HL-60 (cell line): Measurements from ENCODE around the gene NPR3.

ENCODE experiments used
- DNase-seq, 2 experiments: peaks; one replicate each; pipeline ENCODE4 v3.0.0-alpha.2; 2010 to 2020; ENCODE audit warnings: low read depth in 1 of 2, low spot score in 1 of 2
- H3K27ac ChIP-seq: fragments of 250-450 bp; sonication (Bioruptor Pico); replicated peaks from 2 replicates; pipeline ENCODE4 v1.5.1; 2020; ENCODE audit warnings: mild to moderate bottlenecking, moderate library complexity
- H3K27me3 ChIP-seq: fragments of 250-450 bp; sonication (Bioruptor Pico); 2 replicates; pipeline ENCODE4 v1.5.1; 2021; ENCODE audit warnings: mild to moderate bottlenecking, moderate library complexity; ENCODE audit not compliant: insufficient read depth, poor library complexity, severe bottlenecking
- H3K4me3 ChIP-seq: replicated peaks from 2 replicates; pipeline ENCODE4 v1.5.1; 2011; ENCODE audit warnings: mild to moderate bottlenecking, control low read depth, low read length; ENCODE audit not compliant: insufficient read depth
- CTCF ChIP-seq: IDR thresholded peaks from one replicate; pipeline ENCODE4 v1.5.1; 2011; ENCODE audit warnings: low read length, control low read depth, inconsistent platforms; ENCODE audit not compliant: insufficient read depth
- GABPA ChIP-seq: IDR thresholded peaks from 2 replicates; pipeline ENCODE4 v1.6.1; 2012; ENCODE audit warnings: low read depth
- POLR2AphosphoS5 ChIP-seq: IDR thresholded peaks from 2 replicates; pipeline ENCODE4 v1.6.1; 2012; ENCODE audit warnings: low read depth
- REST ChIP-seq: IDR thresholded peaks from 2 replicates; pipeline ENCODE4 v1.6.1; 2012; ENCODE audit warnings: low read depth; ENCODE audit not compliant: insufficient replicate concordance
- SPI1 ChIP-seq: IDR thresholded peaks from 2 replicates; pipeline ENCODE4 v1.6.1; 2012; ENCODE audit warnings: low read depth, mild to moderate bottlenecking, borderline replicate concordance

The NPR3 gene

GRCh38 chr5:32686799-32687498, 24.2 kb upstream of the NPR3 start:
- DNase-seq: no peak
- Histone ChIP-seq H3K4me3 (no peak overlapping the region), H3K27me3 (no peaks in the 10 kb centered on the region), H3K27ac (no peak overlapping the region)
- TF ChIP-seq CTCF (no peak), SPI1 (no peak), GABPA (no peak), REST (no peak), POLR2AphosphoS5 (no peak)

- no peak for DNase-seq
Observed at GRCh38 chr5:32687499-32687831, 23.7 kb upstream of the NPR3 start.

More at GRCh38 chr5:32687499-32687831, 23.7 kb upstream of the NPR3 start:
- Histone ChIP-seq H3K27ac (no peak overlapping the region), H3K4me3 (no peak overlapping the region), H3K27me3 (no peaks in the 10 kb centered on the region)
- TF ChIP-seq CTCF (no peak), REST (no peak), GABPA (no peak), POLR2AphosphoS5 (no peak), SPI1 (no peak)
